Fibroblast of villous mesenchyme (primary cell): ENCODE measurements around the gene AP1M1. TPM values are rescaled to one million over a fixed set of nuclear protein-coding genes. Genes with fewer than 3 reads are reported as not detected.

Experiments
- DNase-seq: peaks from one replicate; pipeline ENCODE4 v3.0.0-alpha.2; 2010; ENCODE audit warnings: low read depth
- H3K4me3 ChIP-seq: 2 replicates; pipeline ENCODE4 v1.5.1; 2011; ENCODE audit warnings: low read depth, mild to moderate bottlenecking, low read length
- total RNA-seq: library from RNA; depleted of rRNA; stranded (reverse); fragments of >200 nt; gene quantifications from 2 replicates; pipeline ENCODE4 v1.2.3, GENCODE V29; 2012
- TF ChIP-seq, protein P1 (sequence below): IDR thresholded peaks from 2 replicates; pipeline ENCODE4 v1.5.1; 2012; ENCODE audit warnings: low read depth, mild to moderate bottlenecking, low read length; ENCODE audit not compliant: insufficient read depth

Gene AP1M1
- total RNA-seq, 1 donor: 78.6 TPM

DNA sequence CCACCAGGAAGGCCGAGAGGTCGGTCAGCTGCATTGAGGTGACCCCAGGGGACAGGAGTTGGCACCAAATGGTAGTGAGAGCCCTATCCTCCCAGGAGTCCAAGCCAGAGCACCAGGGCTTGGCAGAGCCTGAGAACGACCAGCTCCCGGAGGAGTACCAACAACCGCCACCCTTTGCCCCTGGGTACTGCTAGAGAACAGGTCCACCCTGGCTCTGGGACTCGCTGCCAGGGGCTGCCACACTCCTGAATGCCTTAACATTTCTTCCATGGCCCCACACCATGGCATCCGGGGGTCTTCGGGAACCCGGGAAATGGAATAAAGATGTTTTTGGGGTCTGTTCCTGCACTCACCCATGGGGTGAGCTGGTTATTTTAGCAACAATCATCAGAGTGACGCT, 40.1 kb upstream of the AP1M1 start:
- no peak for DNase-seq
- no peak overlapping the region for H3K4me3 ChIP-seq
- TF ChIP-seq, protein P1, sequence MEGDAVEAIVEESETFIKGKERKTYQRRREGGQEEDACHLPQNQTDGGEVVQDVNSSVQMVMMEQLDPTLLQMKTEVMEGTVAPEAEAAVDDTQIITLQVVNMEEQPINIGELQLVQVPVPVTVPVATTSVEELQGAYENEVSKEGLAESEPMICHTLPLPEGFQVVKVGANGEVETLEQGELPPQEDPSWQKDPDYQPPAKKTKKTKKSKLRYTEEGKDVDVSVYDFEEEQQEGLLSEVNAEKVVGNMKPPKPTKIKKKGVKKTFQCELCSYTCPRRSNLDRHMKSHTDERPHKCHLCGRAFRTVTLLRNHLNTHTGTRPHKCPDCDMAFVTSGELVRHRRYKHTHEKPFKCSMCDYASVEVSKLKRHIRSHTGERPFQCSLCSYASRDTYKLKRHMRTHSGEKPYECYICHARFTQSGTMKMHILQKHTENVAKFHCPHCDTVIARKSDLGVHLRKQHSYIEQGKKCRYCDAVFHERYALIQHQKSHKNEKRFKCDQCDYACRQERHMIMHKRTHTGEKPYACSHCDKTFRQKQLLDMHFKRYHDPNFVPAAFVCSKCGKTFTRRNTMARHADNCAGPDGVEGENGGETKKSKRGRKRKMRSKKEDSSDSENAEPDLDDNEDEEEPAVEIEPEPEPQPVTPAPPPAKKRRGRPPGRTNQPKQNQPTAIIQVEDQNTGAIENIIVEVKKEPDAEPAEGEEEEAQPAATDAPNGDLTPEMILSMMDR: no peak

DNA sequence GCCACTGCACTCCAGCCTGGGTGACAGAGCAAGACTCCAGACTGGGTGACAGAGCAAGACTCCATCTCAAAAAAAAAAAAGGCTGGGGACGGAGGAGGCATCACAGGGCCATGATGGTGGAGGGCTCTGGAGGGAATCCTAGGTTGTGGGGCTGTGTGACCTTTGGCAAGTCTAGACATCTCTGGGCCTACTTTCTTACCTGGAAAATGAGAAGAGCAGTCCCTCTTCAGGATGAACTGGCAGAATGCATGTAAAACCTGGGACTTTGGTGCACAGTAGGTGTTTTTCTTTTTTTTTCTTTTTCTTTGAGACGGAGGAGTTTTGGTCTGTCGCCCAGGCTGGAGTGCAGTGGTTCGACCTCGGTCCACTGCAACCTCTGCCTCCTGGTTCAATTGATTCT, 38.1 kb upstream of the AP1M1 start:
- H3K4me3 ChIP-seq: no peak overlapping the region
- no peak for DNase-seq
- TF ChIP-seq, protein P1: no peak

DNA sequence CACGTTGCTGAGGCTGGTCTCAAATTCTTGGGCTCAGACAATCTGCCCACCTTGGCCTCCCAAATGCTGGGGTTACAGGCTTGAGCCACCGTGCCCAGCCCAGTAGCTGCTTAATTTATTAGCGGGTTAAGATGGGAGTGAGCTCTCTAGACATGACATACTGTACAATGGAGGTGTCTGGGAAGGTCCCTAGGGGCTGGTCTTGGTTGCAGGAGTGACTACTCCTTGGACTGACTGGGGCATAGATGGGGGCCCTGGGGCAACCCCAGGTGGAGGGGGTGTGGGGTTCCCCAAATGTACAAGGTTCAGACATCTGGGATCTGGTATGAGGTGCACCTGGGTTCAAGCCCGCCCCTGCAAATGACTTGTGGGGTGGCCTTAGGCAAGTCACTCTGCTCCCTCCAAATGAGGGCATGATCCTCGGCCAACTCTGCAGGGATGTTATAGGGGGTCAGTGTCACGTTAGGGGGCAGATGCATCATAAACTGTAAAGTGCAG, 37.2 kb upstream of the AP1M1 start:
- TF ChIP-seq, protein P1: no peak
- no peak overlapping the region for H3K4me3 ChIP-seq
- no peak for DNase-seq

DNA sequence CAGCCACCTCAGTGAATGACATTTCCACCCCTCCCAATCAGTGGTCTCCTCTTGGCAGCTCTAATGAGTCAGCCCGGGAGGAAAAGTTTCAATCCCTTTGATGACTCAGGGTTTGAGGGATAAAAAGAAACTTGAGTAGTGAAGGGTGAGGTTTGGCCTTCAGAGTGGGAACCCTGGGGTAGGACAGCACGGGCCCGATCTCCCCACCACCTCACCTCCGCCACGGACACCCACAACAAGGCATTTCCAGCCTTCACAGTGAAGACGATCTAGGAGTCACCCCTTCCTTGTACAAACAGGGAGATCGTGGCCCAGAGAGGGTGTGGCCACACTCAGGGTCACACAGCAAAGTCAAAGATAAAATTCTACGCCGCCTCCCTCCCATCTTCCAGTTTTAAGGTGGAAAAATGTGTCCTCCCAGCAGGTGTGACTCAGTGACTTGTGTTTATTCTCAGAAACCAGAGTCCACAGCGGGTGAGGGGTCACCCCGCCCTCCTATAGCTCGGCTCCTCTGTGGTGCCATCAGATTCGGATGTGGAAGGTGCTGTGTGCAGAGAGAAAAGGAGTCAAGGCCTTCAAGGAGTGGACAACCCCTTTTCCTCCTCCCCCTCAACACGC, 36.7 kb upstream of the AP1M1 start:
- TF ChIP-seq, protein P1: no peak
- DNase-seq: peak; percentile 52
- no peak overlapping the region for H3K4me3 ChIP-seq

DNA sequence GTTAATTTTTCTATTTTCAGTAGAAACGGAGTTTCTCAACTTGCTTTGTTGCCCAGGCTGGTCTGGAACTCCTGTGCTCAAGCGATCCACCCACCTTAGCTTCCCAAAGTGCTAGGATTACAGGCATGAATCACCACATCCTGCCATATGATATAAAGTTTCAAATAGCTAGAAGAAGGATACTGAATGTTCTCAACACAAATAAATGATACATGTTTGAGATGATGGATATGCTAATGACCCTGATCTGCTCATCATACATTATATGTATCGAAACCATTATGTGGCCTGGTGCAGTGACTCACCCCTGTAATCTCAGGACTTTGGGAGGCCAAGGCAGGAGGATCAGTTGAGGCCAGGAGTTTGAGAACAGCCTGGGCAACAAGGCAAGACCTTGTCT, 35.9 kb upstream of the AP1M1 start:
- TF ChIP-seq, protein P1: no peak

DNA sequence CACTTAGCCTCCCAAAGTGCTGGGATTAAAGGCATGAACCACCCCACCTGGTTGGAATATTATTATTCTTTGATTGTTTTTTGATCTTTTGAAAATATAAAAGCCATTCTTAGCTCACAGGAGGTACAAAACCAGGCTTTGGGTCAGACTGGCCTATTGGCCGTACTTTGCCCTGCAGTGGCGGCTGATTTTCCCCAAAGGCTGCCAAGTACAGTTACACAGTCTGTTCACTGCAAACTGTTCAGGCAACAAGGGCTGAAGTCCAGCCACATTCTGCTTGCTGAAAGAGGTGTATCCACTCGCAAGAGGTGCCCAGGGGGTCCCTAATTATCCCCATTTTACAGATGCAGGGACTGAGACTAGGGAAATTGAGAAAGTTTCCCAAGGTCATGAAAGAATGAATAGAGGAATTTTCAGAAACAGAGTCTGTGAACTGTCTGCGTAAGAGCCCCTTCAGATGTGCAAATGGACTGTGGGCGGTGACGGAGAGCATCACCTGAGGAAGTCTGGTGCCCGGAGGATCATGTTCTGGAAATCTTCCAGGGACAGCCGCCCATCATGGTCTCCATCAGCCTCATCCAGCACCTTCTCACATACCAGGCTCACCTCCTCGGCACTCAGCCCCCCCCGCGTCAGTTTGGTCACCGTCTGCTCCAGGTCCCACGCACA, 33.4 kb upstream of the AP1M1 start:
- DNase-seq: no peak
- TF ChIP-seq, protein P1: no peak
- no peak overlapping the region for H3K4me3 ChIP-seq

More for the DNA sequence above, 35.9 kb upstream of the AP1M1 start:
- H3K4me3 ChIP-seq: no peak overlapping the region
- peak; percentile 40 for DNase-seq
